Endothelial cell of umbilical vein (primary cell): ENCODE data around the gene CERS6. TPM values are rescaled to one million over a fixed set of nuclear protein-coding genes. Genes with fewer than 3 reads are reported as not detected.

Experiments used
- BruUV-seq: library from RNA; stranded (reverse); fragments of 400-500 nt; replicated peaks from 2 replicates; lab custom pipeline; 2021; lab: Mats Ljungman, UMichigan
- CTCF ChIA-PET: fragments of 300-600, 350-600 bp; sonication (Branson Sonifier 250); formaldehyde crosslinking; loops from one replicate; lab custom pipeline; 2021; ENCODE audit warnings: antibody characterized with exemption, inconsistent platforms; lab: Charles Lee
- POLR2A ChIA-PET: fragments of 300-600, 350-600 bp; sonication (Branson Sonifier 250); formaldehyde crosslinking; loops from one replicate; lab custom pipeline; 2021; ENCODE audit warnings: antibody characterized with exemption, inconsistent platforms; lab: Charles Lee
- DNase-seq: peaks from one replicate; pipeline ENCODE4 v3.0.0-alpha.2; 2011; ENCODE audit warnings: low read depth, low spot score
- FAIRE-seq: peaks from 2 replicates; lab custom pipeline; 2011; peaks lifted over from hg19 to GRCh38; lab: Jason Lieb, UNC
- H2AFZ ChIP-seq: 2 replicates; pipeline ENCODE4 v1.6.0; 2012; ENCODE audit warnings: low read depth, low read length, control low read depth, inconsistent platforms
- H3K27ac ChIP-seq: 2 replicates; pipeline ENCODE4 v1.5.1; 2011; ENCODE audit warnings: low read depth, mild to moderate bottlenecking, control low read depth, low read length, moderate library complexity; ENCODE audit not compliant: insufficient read depth
- H3K27me3 ChIP-seq, 2 experiments: 2 replicates each; pipeline versions ENCODE4 v1.6.0 to v1.6.1; 2011; ENCODE audit warnings: low read length in 2 of 2, mixed read lengths in 1 of 2; ENCODE audit not compliant: control insufficient read depth in 2 of 2, insufficient read depth in 2 of 2
- H3K36me3 ChIP-seq, 2 experiments: 2 replicates in 1 of 2; 3 replicates in 1 of 2; pipeline ENCODE4 v1.5.1; 2011; ENCODE audit warnings: low read length in 2 of 2, mild to moderate bottlenecking in 1 of 2, moderate library complexity in 1 of 2; ENCODE audit not compliant: control insufficient read depth in 2 of 2, insufficient read depth in 2 of 2; ENCODE audit errors: extremely low read depth in 1 of 2
- H3K4me1 ChIP-seq: 3 replicates; pipeline ENCODE4 v1.5.1; 2011; ENCODE audit warnings: mild to moderate bottlenecking, low read length; ENCODE audit not compliant: control insufficient read depth, insufficient read depth; ENCODE audit errors: extremely low read depth
- H3K4me2 ChIP-seq: 2 replicates; pipeline ENCODE4 v1.6.1; 2011; ENCODE audit warnings: low read length, control low read depth, mixed read lengths; ENCODE audit not compliant: insufficient read depth
- H3K4me3 ChIP-seq, 3 experiments: fragments of 200-600 bp in 1 of 3; sonication (generic), shearing (Covaris generic) in 1 of 3; replicated peaks in 1 of 3; 2 replicates each; pipeline ENCODE4 v1.5.1; 2011 to 2016; ENCODE audit warnings: control low read depth in 3 of 3, low read length in 3 of 3, mild to moderate bottlenecking in 2 of 3, inconsistent platforms in 1 of 3, low read depth in 1 of 3, moderate library complexity in 1 of 3; ENCODE audit not compliant: insufficient read depth in 1 of 3
- H3K79me2 ChIP-seq: 2 replicates; pipeline ENCODE4 v1.6.0; 2012; ENCODE audit warnings: low read length, inconsistent platforms; ENCODE audit not compliant: control insufficient read depth, insufficient read depth
- H3K9ac ChIP-seq: replicated peaks from 2 replicates; pipeline ENCODE3; 2011; ENCODE audit warnings: low read length, control low read depth; ENCODE audit not compliant: insufficient read depth; ENCODE audit errors: extremely low read depth
- H3K9me1 ChIP-seq: replicated peaks from 3 replicates; pipeline ENCODE4 v1.6.0; 2011; ENCODE audit warnings: mild to moderate bottlenecking, low read length; ENCODE audit not compliant: control insufficient read depth, insufficient read depth; ENCODE audit errors: extremely low read depth
- H3K9me3 ChIP-seq: replicated peaks from 2 replicates; pipeline ENCODE4 v1.5.1; 2012; ENCODE audit warnings: low read length, inconsistent platforms; ENCODE audit not compliant: control insufficient read depth, insufficient read depth
- H4K20me1 ChIP-seq: replicated peaks from 2 replicates; pipeline ENCODE3; 2011; ENCODE audit warnings: mild to moderate bottlenecking, low read length; ENCODE audit not compliant: control insufficient read depth, insufficient read depth; ENCODE audit errors: extremely low read depth
- CTCF ChIP-seq, 2 donors: IDR thresholded peaks; 1 replicate in 1 of 2; 2 replicates in 1 of 2; pipeline ENCODE4 v1.5.1; 2011; ENCODE audit warnings: low read length in 2 of 2, mild to moderate bottlenecking in 2 of 2, moderate library complexity in 2 of 2, control low read depth in 1 of 2, inconsistent platforms in 1 of 2, low read depth in 1 of 2; ENCODE audit not compliant: insufficient read depth in 1 of 2; ENCODE audit errors: extremely low read depth in 1 of 2
- EZH2 ChIP-seq: IDR thresholded peaks from 2 replicates; pipeline ENCODE4 v1.6.1; 2012; ENCODE audit warnings: borderline replicate concordance, low read depth, mild to moderate bottlenecking, moderate library complexity, low read length, inconsistent platforms; ENCODE audit not compliant: severe bottlenecking
- FOS ChIP-seq: IDR thresholded peaks from 2 replicates; pipeline ENCODE4 v1.6.1; 2011; ENCODE audit warnings: mild to moderate bottlenecking, low read length, moderate library complexity, borderline replicate concordance; ENCODE audit not compliant: insufficient read depth
- GATA2 ChIP-seq: IDR thresholded peaks from 2 replicates; pipeline ENCODE4 v1.7.0; 2011; ENCODE audit warnings: low read depth, mild to moderate bottlenecking, moderate library complexity, mixed read lengths, low read length; ENCODE audit not compliant: insufficient read length, insufficient read depth
- JUN ChIP-seq: IDR thresholded peaks from 2 replicates; pipeline ENCODE4 v1.6.1; 2011; ENCODE audit warnings: borderline replicate concordance, low read depth; ENCODE audit not compliant: insufficient read length, insufficient read depth
- MAX ChIP-seq: IDR thresholded peaks from 2 replicates; pipeline ENCODE4 v1.6.1; 2011; ENCODE audit not compliant: insufficient read depth, insufficient read length
- MYC ChIP-seq: IDR thresholded peaks from one replicate; pipeline ENCODE4 v1.6.1; 2011; ENCODE audit warnings: mild to moderate bottlenecking, low read depth, low read length
- POLR2A ChIP-seq: IDR thresholded peaks from 2 replicates; pipeline ENCODE4 v1.6.1; 2012; ENCODE audit warnings: low read depth, mild to moderate bottlenecking, control low read depth, low read length
- POLR2AphosphoS5 ChIP-seq: IDR thresholded peaks from 2 replicates; pipeline ENCODE4 v1.6.1; 2012; ENCODE audit warnings: low read depth, mild to moderate bottlenecking, control low read depth, low read length, moderate library complexity; ENCODE audit not compliant: insufficient read depth
- dilution Hi-C: fragments of 300-500 bp; cut with MboI; formaldehyde crosslinking; loops from one replicate; pipeline ENCODE4 v1.15.0; 2019; ENCODE audit warnings: low sequenced_read_pairs; ENCODE audit not compliant: extremely low pct_ligation_motif_present
- intact Hi-C: fragments of 100-400 bp; cut with micrococcal nuclease; formaldehyde crosslinking; loops from one replicate; pipeline ENCODE4 v1.10.0; 2022
- polyA plus RNA-seq, 4 experiments: library from polyadenylated mRNA; depleted of rRNA in 3 of 4; stranded (reverse) in 3 of 4; unstranded in 1 of 4; fragments of >200 nt; gene quantifications; 2 replicates each; pipeline versions ENCODE4 v1.2.1 to v1.2.3, GENCODE V29; 2011 to 2012; ENCODE audit warnings: missing spikeins in 1 of 4
- total RNA-seq: library from RNA; stranded (reverse); gene quantifications from 2 replicates; pipeline ENCODE4 v1.2.3, GENCODE V29; 2021

CERS6 gene
- total and polyA plus RNA-seq, 2 donors (not counting 3 experiments of a cell fraction or from before 2014, with no cell fraction given) = 2.7 to 11.7 TPM

DNA sequence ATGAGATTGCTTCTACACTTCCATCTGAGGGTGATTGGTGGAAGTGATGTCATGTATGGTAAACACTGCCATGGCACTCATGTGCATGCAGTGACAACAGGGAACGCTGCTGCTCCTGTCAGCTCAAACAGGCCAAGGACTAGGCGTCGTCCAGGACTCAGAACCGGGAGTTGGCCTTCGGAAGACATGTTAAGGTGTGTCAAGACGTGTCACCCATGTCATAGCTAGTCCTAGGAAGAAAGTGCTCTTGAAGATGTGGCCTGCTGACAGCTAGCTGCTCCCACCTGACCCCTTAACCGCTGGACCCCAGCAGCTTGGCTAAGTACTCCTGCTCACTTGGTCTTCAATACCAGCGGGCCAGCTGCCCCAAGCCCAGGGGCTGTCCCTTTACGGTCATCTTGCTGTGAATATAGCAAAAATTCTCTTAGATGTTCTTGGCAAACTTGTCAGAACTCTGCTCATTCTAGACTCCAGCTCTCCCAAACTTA is 340.1 kb downstream of the CERS6 start:
- no peak for FAIRE-seq

More for the DNA sequence above, 340.1 kb downstream of the CERS6 start:
- Histone ChIP-seq H3K27me3 (no peaks in the 10 kb centered on the region), H2AFZ (no peak overlapping the region), H3K4me1 (peaks cover 13% of the 10 kb centered on the region), H3K27ac (no peak overlapping the region), H3K9me1 (no peaks in the 10 kb centered on the region), H3K36me3 (no peaks in the 10 kb centered on the region), H3K9me3 (no peaks in the 10 kb centered on the region), H3K9ac (no peak overlapping the region), H3K79me2 (no peaks in the 10 kb centered on the region), H3K4me3 (no peak overlapping the region), H4K20me1 (no peaks in the 10 kb centered on the region), H3K4me2 (no peak overlapping the region)
- DNase-seq = no peak
- no peak for TF ChIP-seq POLR2A
- no peak for TF ChIP-seq JUN
- TF ChIP-seq CTCF (IDR thresholded peaks at IDR 0.05; ENCODE audit: extremely low read depth in 1 of 2, insufficient read depth in 1 of 2, low read depth in 1 of 2, low read length in 2 of 2) = no peak
- TF ChIP-seq GATA2 = no peak
- no peak for TF ChIP-seq MAX
- no peak for TF ChIP-seq MYC
- TF ChIP-seq POLR2AphosphoS5 = no peak
- no peak for TF ChIP-seq EZH2
- TF ChIP-seq FOS = no peak
- dilution Hi-C loops (no loop called here), intact Hi-C loops (no loop called here)
- CTCF ChIA-PET = interaction anchor here (1.7 kb wide), 1 partner anchor 22 kb away, joined by 4 read pairs; no protein-coding TSS in a partner anchor
- no TSS peak for BruUV-seq
- POLR2A ChIA-PET = interaction anchor here (0.6 kb wide), 1 partner anchor 21 kb away, joined by 6 read pairs; no protein-coding TSS in a partner anchor
